T-cell (primary cell): ENCODE results near the gene WFS1. TPM values are rescaled to one million over a fixed set of nuclear protein-coding genes. Genes with fewer than 3 reads are reported as not detected.

ENCODE experiments used
- ATAC-seq, 4 experiments: fragments of 200-7000 bp in 3 of 4; fragments of 150-1000 bp in 1 of 4; cut with Tn5 transposase; replicated peaks in 1 of 4; 1 replicate in 3 of 4; 2 replicates in 1 of 4; pipeline ENCODE4 v1.10.0; 2021; ENCODE audit warnings: moderate library complexity in 3 of 4, mild to moderate bottlenecking in 2 of 4, moderate number of reproducible peaks in 1 of 4
- CTCF ChIA-PET, 2 donors: fragments of 300-600 bp; sonication (Branson Sonifier 250); formaldehyde crosslinking; loops; one replicate each; lab custom pipeline; 2022; ENCODE audit warnings: antibody characterized with exemption in 2 of 2; lab: Charles Lee
- POLR2A ChIA-PET, 2 donors: fragments of 300-600 bp; sonication (Branson Sonifier 250); formaldehyde crosslinking; loops; one replicate each; lab custom pipeline; 2022; ENCODE audit warnings: antibody characterized with exemption in 2 of 2; lab: Charles Lee
- DNase-seq, 35 experiments: peaks; one replicate each; pipeline versions ENCODE4 v3.0.0 to v3.0.0-alpha.2; 2013 to 2023
- H3K27ac ChIP-seq: one replicate; pipeline ENCODE4 v1.5.1; 2013; ENCODE audit warnings: low read length
- H3K27me3 ChIP-seq, 2 experiments: replicated peaks in 1 of 2; 1 replicate in 1 of 2; 2 replicates in 1 of 2; pipeline versions ENCODE4 v1.6.1 to v1.7.0; 2013; ENCODE audit warnings: low read length in 1 of 2, mixed read lengths in 1 of 2; ENCODE audit not compliant: control insufficient read depth in 2 of 2, insufficient read depth in 2 of 2; ENCODE audit errors: extremely low read depth in 1 of 2
- H3K36me3 ChIP-seq, 2 donors: 1 replicate in 1 of 2; 2 replicates in 1 of 2; pipeline versions ENCODE4 v1.6.1 to v1.7.0; 2013; ENCODE audit warnings: low read length in 1 of 2; ENCODE audit not compliant: control insufficient read depth in 2 of 2, insufficient read depth in 1 of 2; ENCODE audit errors: extremely low read depth in 1 of 2
- H3K4me1 ChIP-seq, 2 experiments: 1 replicate in 1 of 2; 2 replicates in 1 of 2; pipeline versions ENCODE4 v1.6.1 to v1.7.0; 2013; ENCODE audit warnings: low read length in 2 of 2, mixed read lengths in 1 of 2; ENCODE audit not compliant: insufficient read depth in 2 of 2, control insufficient read depth in 1 of 2; ENCODE audit errors: extremely low read depth in 1 of 2
- H3K4me3 ChIP-seq, 2 donors: 1 replicate in 1 of 2; 2 replicates in 1 of 2; pipeline versions ENCODE4 v1.5.1 to v1.7.0; 2013; ENCODE audit warnings: mild to moderate bottlenecking in 2 of 2, low read length in 1 of 2, moderate library complexity in 1 of 2; ENCODE audit not compliant: control insufficient read depth in 1 of 2; ENCODE audit errors: extremely low read depth in 1 of 2
- H3K9me3 ChIP-seq: 2 replicates; pipeline ENCODE4 v1.7.0; 2013
- H3K27ac Mint-ChIP-seq, 2 donors: one replicate each; pipeline ENCODE4 v1.8.0; 2020 to 2021; ENCODE audit warnings: mild to moderate bottlenecking in 2 of 2, mixed read lengths in 2 of 2
- H3K27me3 Mint-ChIP-seq, 2 donors: one replicate each; pipeline ENCODE4 v1.8.0; 2021 to 2022; ENCODE audit warnings: mixed read lengths in 2 of 2
- H3K36me3 Mint-ChIP-seq: one replicate; pipeline ENCODE4 v1.8.0; 2021; ENCODE audit warnings: mixed read lengths
- H3K4me1 Mint-ChIP-seq, 3 donors: one replicate each; pipeline ENCODE4 v1.8.0; 2020 to 2022; ENCODE audit warnings: mixed read lengths in 3 of 3, mild to moderate bottlenecking in 1 of 3
- H3K4me3 Mint-ChIP-seq, 3 donors: one replicate each; pipeline ENCODE4 v1.8.0; 2020 to 2022; ENCODE audit warnings: mild to moderate bottlenecking in 3 of 3, mixed read lengths in 3 of 3, moderate library complexity in 3 of 3
- H3K9me3 Mint-ChIP-seq, 3 donors: one replicate each; pipeline ENCODE4 v1.8.0; 2020 to 2022; ENCODE audit warnings: mixed read lengths in 3 of 3
- WGBS: methylation state at CpG from one replicate; pipeline ENCODE4 v1.1.5; 2013; ENCODE audit warnings: missing lambda C conversion rate; ENCODE audit not compliant: insufficient coverage; 5-methylcytosine and 5-hydroxymethylcytosine counted together
- total RNA-seq, 35 experiments: library from RNA in 6 of 35; stranded (reverse) in 6 of 35; fragments of 120-200 nt in 1 of 35; gene quantifications; one replicate each; pipeline versions ENCODE4 v1.2.1 to v1.2.4 and lab custom pipeline; 2013 to 2026

Gene WFS1
- total RNA-seq, 5 donors from 2014 or later (not counting 1 experiment from before 2014, with no cell fraction given) = 3.2 to 6.2 (median 5.1) TPM

DNA sequence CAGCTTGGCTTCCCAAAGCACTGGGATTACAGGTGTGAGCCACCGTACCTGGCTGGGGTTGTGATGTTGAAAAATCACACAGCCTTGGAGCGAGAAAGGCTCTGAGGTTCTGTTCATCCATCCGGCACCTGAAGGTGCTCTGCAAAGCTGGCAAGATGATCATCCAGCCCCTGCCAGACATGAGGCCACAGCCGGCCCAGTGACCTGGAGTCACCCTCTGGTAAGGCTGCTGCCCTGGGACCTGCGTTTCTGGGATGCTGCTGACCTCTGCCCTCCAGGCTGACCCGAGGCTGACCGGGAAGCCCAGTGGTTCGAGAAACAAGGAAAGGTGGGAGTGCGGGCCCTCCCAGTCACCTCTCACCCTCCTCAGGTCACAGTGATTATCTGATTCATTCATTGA lies 13.5 kb upstream of the WFS1 start:
- ATAC-seq (no peak), DNase-seq (no peak)
- Histone ChIP-seq H3K27me3 (peaks cover 0 to 45% of the 10 kb centered on the region in 2 experiments), H3K4me1 (peaks cover 0 to 4% of the 10 kb centered on the region in 2 experiments), H3K4me3 (no peak overlapping the region), H3K36me3 (no peaks in the 10 kb centered on the region), H3K27ac (no peak overlapping the region), H3K9me3 (no peaks in the 10 kb centered on the region)
- CTCF ChIA-PET = no interaction called here
- no peaks in the 10 kb centered on the region for H3K36me3 Mint-ChIP-seq
- H3K4me1 Mint-ChIP-seq = peaks cover 8 to 12% (median 9%) of the 10 kb centered on the region in 3 donors
- no peak overlapping the region for H3K27ac Mint-ChIP-seq
- no peaks in the 10 kb centered on the region for H3K9me3 Mint-ChIP-seq
- POLR2A ChIA-PET = no interaction called here
- WGBS = 76% methylated on average over 8 of the region's 9 CpGs
- H3K4me3 Mint-ChIP-seq = no peak overlapping the region
- peaks cover 34 to 47% of the 10 kb centered on the region in 2 donors for H3K27me3 Mint-ChIP-seq

DNA sequence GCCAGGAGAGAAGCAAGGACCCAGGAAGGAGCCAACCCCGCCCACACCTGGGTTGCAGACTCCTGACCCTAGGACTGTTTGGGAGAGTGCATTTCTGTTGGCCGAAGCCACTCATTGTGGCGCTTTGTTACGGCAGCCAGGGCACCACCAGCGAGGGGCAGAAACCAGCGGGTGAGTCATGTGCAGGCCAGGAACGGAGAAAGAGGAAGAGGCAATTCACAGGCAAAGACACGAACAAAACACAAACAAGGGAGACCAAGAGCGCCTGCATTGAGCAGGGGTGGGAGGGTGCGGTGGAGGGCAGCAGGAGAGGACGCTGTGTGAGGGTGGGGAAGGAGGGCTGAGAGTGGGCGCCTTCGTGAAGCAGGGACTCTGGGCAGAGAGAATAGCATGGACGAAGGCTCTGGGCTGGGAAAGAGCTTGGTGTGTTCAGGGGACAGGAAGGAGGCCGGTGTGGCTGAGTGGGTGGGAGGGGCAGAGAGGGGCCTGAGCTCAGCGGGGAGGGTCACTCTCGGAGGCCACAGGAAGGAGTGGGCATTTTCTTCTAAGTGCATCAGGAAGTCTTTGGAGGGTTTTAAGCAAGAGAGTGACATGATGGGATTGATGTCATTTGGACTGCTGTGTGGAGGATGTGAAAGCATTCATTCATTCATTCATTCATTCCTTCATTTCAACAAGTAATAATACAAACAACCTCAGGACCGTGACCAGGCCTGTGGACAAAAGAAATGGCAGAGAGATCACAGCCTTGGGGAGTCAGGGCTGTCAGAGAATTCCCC lies 12.2 kb upstream of the WFS1 start:
- Mint-ChIP-seq H3K36me3 (no peaks in the 10 kb centered on the region), H3K27me3 (peaks cover 44 to 56% of the 10 kb centered on the region in 2 donors), H3K4me1 (peaks cover 8 to 12% (median 9%) of the 10 kb centered on the region in 3 donors), H3K9me3 (no peaks in the 10 kb centered on the region), H3K4me3 (no peak overlapping the region), H3K27ac (peak overlapping the region in 1 of 2 donors; percentile 71)
- DNase-seq (no peak), ATAC-seq (peak in 1 of 4 experiments; percentile 23)
- no peak overlapping the region for H3K27ac ChIP-seq
- no peaks in the 10 kb centered on the region for H3K36me3 ChIP-seq
- no peak overlapping the region for H3K4me3 ChIP-seq
- H3K9me3 ChIP-seq = no peaks in the 10 kb centered on the region
- H3K27me3 ChIP-seq = peaks cover 0 to 55% of the 10 kb centered on the region in 2 experiments
- POLR2A ChIA-PET = no interaction called here
- peaks cover 0 to 4% of the 10 kb centered on the region in 2 experiments for H3K4me1 ChIP-seq
- CTCF ChIA-PET = no interaction called here
- 9% methylated on average over 14 of the region's 18 CpGs for WGBS

DNA sequence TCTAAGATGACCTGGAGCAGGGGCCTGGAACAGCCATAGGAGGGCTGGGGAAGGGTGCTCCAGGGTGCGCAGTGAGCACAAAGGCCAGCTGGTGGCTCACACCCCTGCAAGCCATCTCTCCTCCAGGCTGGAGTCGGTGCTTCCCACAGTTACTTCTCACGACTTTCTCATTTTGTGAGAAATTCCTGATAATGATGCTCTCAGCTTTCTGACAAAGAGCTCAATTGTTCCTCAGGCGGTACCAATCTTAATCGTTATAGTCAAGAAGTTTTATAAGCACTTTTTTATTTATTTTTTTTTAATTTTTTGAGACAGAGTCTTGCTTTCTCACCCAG lies 11.7 kb upstream of the WFS1 start:
- H3K27me3 ChIP-seq = peaks cover 0 to 58% of the 10 kb centered on the region in 2 experiments
- Mint-ChIP-seq H3K9me3 (no peaks in the 10 kb centered on the region), H3K36me3 (no peaks in the 10 kb centered on the region), H3K4me3 (no peak overlapping the region), H3K27ac (no peak overlapping the region), H3K4me1 (peaks cover 8 to 12% (median 9%) of the 10 kb centered on the region in 3 donors), H3K27me3 (peaks cover 44 to 54% of the 10 kb centered on the region in 2 donors)
- H3K9me3 ChIP-seq = no peaks in the 10 kb centered on the region
- ATAC-seq (no peak), DNase-seq (no peak)
- H3K36me3 ChIP-seq = no peaks in the 10 kb centered on the region
- H3K4me1 ChIP-seq = peaks cover 0 to 4% of the 10 kb centered on the region in 2 experiments
- ChIA-PET CTCF (no interaction called here), POLR2A (no interaction called here)
- H3K27ac ChIP-seq = no peak overlapping the region
- no peak overlapping the region for H3K4me3 ChIP-seq
- WGBS = 100% methylated on average over 2 of the region's 5 CpGs

DNA sequence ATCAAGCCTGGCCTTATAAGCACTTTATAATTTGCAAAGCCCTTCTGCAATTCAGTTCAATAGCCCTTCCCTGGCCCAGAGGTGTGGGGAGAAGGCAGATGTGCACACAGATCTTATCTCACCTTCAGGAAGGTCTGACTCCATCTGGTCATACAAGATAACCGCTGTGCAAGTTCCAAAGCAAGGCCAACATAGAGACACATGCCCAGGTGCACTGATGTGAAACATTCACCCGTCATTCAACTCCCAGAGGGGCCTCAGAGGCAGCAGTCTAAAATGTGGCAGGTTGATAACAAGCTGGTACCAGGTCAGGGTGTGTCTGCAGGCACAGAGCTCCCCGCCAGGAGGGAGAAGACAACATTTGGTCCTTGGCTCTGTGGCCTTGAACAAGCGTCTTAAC lies 10.9 kb upstream of the WFS1 start:
- no peak overlapping the region for H3K27ac ChIP-seq
- no peak for ATAC-seq
- DNase-seq = no peak
- H3K36me3 ChIP-seq = no peaks in the 10 kb centered on the region
- H3K4me1 Mint-ChIP-seq = peaks cover 8 to 12% (median 9%) of the 10 kb centered on the region in 3 donors
- no peaks in the 10 kb centered on the region for H3K9me3 Mint-ChIP-seq
- CTCF ChIA-PET = no interaction called here
- POLR2A ChIA-PET = no interaction called here
- peaks cover 0 to 4% of the 10 kb centered on the region in 2 experiments for H3K4me1 ChIP-seq
- no peak overlapping the region for H3K4me3 Mint-ChIP-seq
- H3K27me3 ChIP-seq = peaks cover 0 to 62% of the 10 kb centered on the region in 2 experiments
- H3K27ac Mint-ChIP-seq = no peak overlapping the region
- H3K4me3 ChIP-seq = no peak overlapping the region
- H3K9me3 ChIP-seq = no peaks in the 10 kb centered on the region
- peaks cover 44 to 52% of the 10 kb centered on the region in 2 donors for H3K27me3 Mint-ChIP-seq
- H3K36me3 Mint-ChIP-seq = no peaks in the 10 kb centered on the region
- WGBS = 72% methylated on average over 3 of the region's 4 CpGs

DNA sequence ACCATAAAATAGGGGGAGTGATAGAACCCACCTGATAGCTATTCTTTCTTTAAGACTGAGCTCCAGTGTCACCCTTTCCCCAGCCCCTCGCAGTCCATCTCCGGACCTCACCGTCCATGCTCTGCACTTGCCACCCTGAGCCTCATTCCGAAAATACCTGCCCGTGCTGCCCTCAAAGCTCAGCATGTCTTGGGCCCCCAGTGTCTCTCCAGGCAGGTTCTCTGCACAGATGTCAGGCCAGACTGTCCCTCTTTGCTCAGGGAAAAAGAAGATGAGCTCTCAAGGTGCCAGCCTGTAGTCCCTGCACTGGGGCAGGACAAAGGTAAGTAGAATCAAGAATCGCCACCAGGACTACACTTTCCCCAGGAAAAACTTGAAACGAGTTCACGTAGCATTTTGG lies 9.8 kb upstream of the WFS1 start:
- CTCF ChIA-PET = interaction anchor here (0.6 to 1.2 kb wide), 6 partner anchors 9 to 1922 kb away, joined by 3 to 8 read pairs (median 4); no protein-coding TSS in a partner anchor
- no peaks in the 10 kb centered on the region for H3K9me3 Mint-ChIP-seq
- no peak overlapping the region for H3K27ac Mint-ChIP-seq
- no peak overlapping the region for H3K4me3 Mint-ChIP-seq
- Histone ChIP-seq H3K9me3 (no peaks in the 10 kb centered on the region), H3K27ac (no peak overlapping the region), H3K4me1 (peaks cover 0 to 4% of the 10 kb centered on the region in 2 experiments), H3K4me3 (no peak overlapping the region), H3K36me3 (no peaks in the 10 kb centered on the region), H3K27me3 (peaks cover 0 to 65% of the 10 kb centered on the region in 2 experiments)
- POLR2A ChIA-PET = no interaction called here
- H3K27me3 Mint-ChIP-seq = peaks cover 39 to 44% of the 10 kb centered on the region in 2 donors
- WGBS = 79% methylated on average over 5 of the region's 8 CpGs
- DNase-seq (no peak), ATAC-seq (no peak)
- peaks cover 8 to 12% (median 9%) of the 10 kb centered on the region in 3 donors for H3K4me1 Mint-ChIP-seq
- no peaks in the 10 kb centered on the region for H3K36me3 Mint-ChIP-seq

DNA sequence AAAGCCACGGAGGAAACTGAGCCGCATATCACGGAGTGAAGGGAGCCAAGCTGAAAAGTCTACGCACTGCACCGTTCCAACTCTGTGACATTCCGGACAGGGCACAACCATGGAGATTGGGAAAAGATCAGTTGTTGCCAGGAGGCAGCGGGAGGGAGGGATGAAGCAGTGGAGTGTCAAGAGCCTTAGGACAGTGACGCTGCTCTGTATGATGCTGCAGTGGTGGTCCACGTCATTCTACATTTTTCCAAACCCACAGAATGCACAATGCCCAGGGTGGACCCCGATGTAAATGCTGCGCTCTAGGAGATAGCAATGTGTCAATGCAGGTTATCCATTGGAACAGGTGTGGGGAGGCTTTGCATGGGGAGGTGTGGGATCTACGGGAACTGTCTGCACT lies 7.5 kb upstream of the WFS1 start:
- no peak for DNase-seq
- 81% methylated on average over 8 of the region's 12 CpGs for WGBS
- no peak overlapping the region for H3K4me3 ChIP-seq
- H3K27me3 ChIP-seq = peaks cover 0 to 49% of the 10 kb centered on the region in 2 experiments
- no peak overlapping the region for H3K27ac ChIP-seq
- H3K36me3 ChIP-seq = no peaks in the 10 kb centered on the region
- Mint-ChIP-seq H3K4me1 (peaks cover 4 to 7% (median 6%) of the 10 kb centered on the region in 3 donors), H3K27ac (no peak overlapping the region), H3K36me3 (no peaks in the 10 kb centered on the region), H3K9me3 (no peaks in the 10 kb centered on the region), H3K4me3 (no peak overlapping the region), H3K27me3 (peaks cover 27 to 31% of the 10 kb centered on the region in 2 donors)
- ChIA-PET CTCF (interaction anchor here in 1 of 2 donors (0.5 kb wide), 1 partner anchor 103 kb away, joined by 4 read pairs; no protein-coding TSS in a partner anchor), POLR2A (no interaction called here)
- H3K9me3 ChIP-seq = no peaks in the 10 kb centered on the region
- ATAC-seq = no peak
- peaks cover 0 to 3% of the 10 kb centered on the region in 2 experiments for H3K4me1 ChIP-seq
